Heart left ventricle (tissue), 16 donors: Measurements from ENCODE around the gene CYP39A1. TPM values are rescaled to one million over a fixed set of nuclear protein-coding genes. Genes with fewer than 3 reads are reported as not detected.

Source experiments
- ATAC-seq, 4 donors: fragments of 200-7000 bp; cut with Tn5 transposase; one replicate each; pipeline ENCODE4 v1.9.1; 2020 to 2022; ENCODE audit warnings: moderate library complexity in 4 of 4, mild to moderate bottlenecking in 3 of 4, moderate number of reproducible peaks in 1 of 4
- DNase-seq, 5 donors: peaks; one replicate each; pipeline ENCODE4 v3.0.0-alpha.2; 2020
- H3K27ac ChIP-seq, 12 donors: fragments of 200-600 bp; sonication (generic) in 4 of 12; one replicate each; pipeline versions ENCODE4 v1.5.0 to v1.8.0; 2016 to 2022; ENCODE audit warnings: mild to moderate bottlenecking in 2 of 12
- H3K27me3 ChIP-seq, 9 donors: fragments of 200-600 bp; sonication (generic) in 2 of 9; one replicate each; pipeline versions ENCODE4 v1.5.1 to v1.8.0; 2016 to 2022; ENCODE audit warnings: mild to moderate bottlenecking in 3 of 9
- H3K36me3 ChIP-seq, 9 donors: fragments of 200-600 bp; sonication (generic) in 2 of 9; one replicate each; pipeline versions ENCODE4 v1.5.0 to v1.8.0; 2018 to 2022; ENCODE audit warnings: mild to moderate bottlenecking in 2 of 9
- H3K4me1 ChIP-seq, 12 donors: fragments of 200-600 bp; sonication (generic) in 4 of 12; one replicate each; pipeline versions ENCODE4 v1.5.0 to v1.8.0; 2016 to 2022; ENCODE audit warnings: mild to moderate bottlenecking in 3 of 12
- H3K4me3 ChIP-seq, 12 donors: fragments of 200-600 bp; sonication (generic) in 4 of 12; one replicate each; pipeline versions ENCODE4 v1.5.0 to v1.8.0; 2017 to 2022; ENCODE audit warnings: mild to moderate bottlenecking in 9 of 12, moderate library complexity in 4 of 12
- H3K9me3 ChIP-seq, 12 donors: fragments of 200-600 bp; sonication (generic) in 4 of 12; one replicate each; pipeline versions ENCODE4 v1.5.0 to v1.8.0; 2016 to 2022; ENCODE audit warnings: mild to moderate bottlenecking in 1 of 12
- CTCF ChIP-seq, 12 donors: fragments of 200-600 bp; sonication (generic) in 4 of 12; IDR thresholded peaks; one replicate each; pipeline versions ENCODE4 v1.5.0 to v1.8.0; 2018 to 2022; ENCODE audit warnings: antibody characterized with exemption in 12 of 12, mild to moderate bottlenecking in 5 of 12
- POLR2A ChIP-seq, 2 donors: fragments of 450-650 bp; IDR thresholded peaks; one replicate each; pipeline ENCODE4 v1.6.1; 2017; ENCODE audit warnings: antibody characterized with exemption in 2 of 2, mild to moderate bottlenecking in 2 of 2, moderate library complexity in 2 of 2
- WGBS, 4 donors: extraction: QIAGEN DNeasy Blood & Tissue Kit in 2 of 4; methylation state at CpG; one replicate each; pipeline versions ENCODE4 v1.1.5 to v1.1.7; 2013 to 2018; 5-methylcytosine and 5-hydroxymethylcytosine counted together
- intact Hi-C, 10 donors: fragments of 100-400 bp; cut with DNase I; formaldehyde crosslinking; loops; one replicate each; pipeline versions ENCODE4 v1.11.1 to v1.14.2; 2022
- polyA plus RNA-seq, 2 donors: library from polyadenylated mRNA; stranded (reverse); fragments of 200-250 nt; gene quantifications; one replicate each; pipeline ENCODE4 v1.2.3, GENCODE V29; 2013
- total RNA-seq, 9 donors: library from RNA; depleted of rRNA in 2 of 9; stranded (reverse); fragments of >200 nt in 2 of 9; fragmentation: NEBNext Ultra II Directional in 3 of 9; extraction: Animal tissue kit (Norgen Biotek cat#: 25700) in 3 of 9; gene quantifications; one replicate each; pipeline versions ENCODE4 v1.1.0 to v1.2.4, GENCODE V29; 2016 to 2023
- donor health status: ischemic (EF 13 %, LVEDD 7.1; RV severe dilation, severe dysfunction).
- donor health status: healthy with polysubstance abuse.
- donor health status: DM: no; HTN: yes; CAD: no.
- donor health status: DM: no; HTN: no; CAD: no.
- donor health status: ischemic (EF 25% LVEDD 6.9; RV normal size, moderate dysfunction).
- donor health status: ischemic (EF 25% LVEDD 5.7; RV mildly dilated, moderate dysfunction).
- donor health status: healthy.
- donor health status: DM: yes; HTN: yes; CAD: no.
- donor health status: ischemic (EF 35%, LVEDD 5.7; RV mildly dilated, moderate dysfunction).
- donor health status: nonischemic (EF 11% LVEDD 7.7; RV severe dilation, severe dysfunction).
- donor health status: DM: yes; HTN: yes; CAD: no.
- donor health status: PGD.
- donor health status: ischemic (EF 29% LVEDD 5.4; RV normal size, mild dysfunction).
- donor health status: nonischemic (EF 23%, LVEDD 6.1; RV moderate dilation, normal function).

The CYP39A1 gene
- total and polyA plus RNA-seq, 11 donors = 2.9 to 10.5 (median 5.2) TPM

DNA sequence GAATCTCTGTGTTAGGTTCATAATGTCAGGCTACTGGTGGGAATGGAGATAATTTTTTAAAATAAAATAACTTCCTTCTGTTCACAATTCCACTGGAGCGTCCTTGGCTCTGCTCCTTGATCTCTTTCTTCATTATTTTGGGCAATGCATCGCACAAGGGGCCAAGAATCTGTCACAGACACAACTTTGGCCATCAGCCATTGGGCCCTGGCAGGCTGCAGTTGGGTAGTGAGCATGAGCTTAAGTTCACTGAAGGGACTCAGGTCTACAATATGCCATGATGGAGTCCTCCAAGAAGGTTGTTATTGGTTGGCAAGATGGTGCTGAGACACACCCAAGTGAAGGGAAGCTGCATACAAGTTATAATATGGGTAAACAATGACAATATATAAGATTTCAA lies 40.0 kb downstream of the CYP39A1 start:
- Histone ChIP-seq H3K36me3 (no peaks in the 10 kb centered on the region), H3K27ac (peak overlapping the region in 5 of 12 donors; percentile 10 to 55 (median 28)), H3K4me3 (no peak overlapping the region), H3K9me3 (no peaks in the 10 kb centered on the region), H3K4me1 (peaks cover 0 to 14% (median 2%) of the 10 kb centered on the region in 12 donors), H3K27me3 (no peaks in the 10 kb centered on the region)
- intact Hi-C loops = loop anchor here in 2 of 10 donors (5.0 kb wide), 1 partner anchor 95 kb away; no protein-coding TSS in a partner anchor
- DNase-seq = peak in 4 of 5 donors; percentile 33 to 70 (median 49)
- peak; percentile 61 to 87 (median 76) for ATAC-seq
- 39 to 44% (median 43%) methylated on average over 2 of the region's 2 CpGs for WGBS, 4 donors
- TF ChIP-seq POLR2A (IDR thresholded peaks at IDR 0.05) = no peak
- TF ChIP-seq CTCF (IDR thresholded peaks at IDR 0.05) = no peak

- no peak overlapping the region for H3K4me3 ChIP-seq
- no peaks in the 10 kb centered on the region for H3K9me3 ChIP-seq
- TF ChIP-seq POLR2A (IDR thresholded peaks at IDR 0.05) (no peak), CTCF (IDR thresholded peaks at IDR 0.05) (no peak)
- H3K27me3 ChIP-seq = no peaks in the 10 kb centered on the region
- peak overlapping the region in 6 of 12 donors; percentile 7 to 55 (median 30) for H3K27ac ChIP-seq
- intact Hi-C loops = loop anchor here in 2 of 10 donors (5.0 kb wide), 1 partner anchor 94 kb away; no protein-coding TSS in a partner anchor
- H3K36me3 ChIP-seq = no peaks in the 10 kb centered on the region
- ATAC-seq = peak in 3 of 4 donors; percentile 37 to 82 (median 58)
- peaks cover 0 to 24% (median 8%) of the 10 kb centered on the region in 12 donors for H3K4me1 ChIP-seq
- DNase-seq = no peak
- 39 to 56% (median 43%) methylated on average over 3 of the region's 3 CpGs for WGBS, 4 donors
Observed at GRCh38 chr6:46610862-46611553, 41.6 kb downstream of the CYP39A1 start.

DNA sequence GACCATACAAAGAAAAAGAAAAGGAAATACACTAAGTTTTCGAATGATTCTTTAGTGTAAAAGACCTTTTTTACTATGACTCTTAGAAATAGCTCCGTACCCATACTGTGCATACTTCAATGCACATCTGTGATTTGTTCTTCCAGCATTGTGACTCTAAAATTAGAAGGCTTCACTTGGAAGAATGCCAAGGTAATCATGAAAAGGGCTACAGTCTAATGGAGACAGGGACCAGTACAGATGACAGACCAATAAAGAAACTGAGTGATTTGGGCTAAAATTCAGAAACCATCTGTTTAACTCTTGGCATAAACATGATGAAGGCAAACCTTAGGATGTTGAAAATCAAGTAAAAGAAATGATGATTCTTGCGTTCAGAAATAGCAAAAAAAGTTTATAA lies 46.3 kb downstream of the CYP39A1 start:
- intact Hi-C loops = no loop called here
- DNase-seq (no peak), ATAC-seq (peak; percentile 57 to 75 (median 66))
- H3K4me1 ChIP-seq = peaks cover 0 to 24% (median 9%) of the 10 kb centered on the region in 12 donors
- TF ChIP-seq POLR2A (IDR thresholded peaks at IDR 0.05) (no peak), CTCF (IDR thresholded peaks at IDR 0.05) (no peak)
- no peaks in the 10 kb centered on the region for H3K36me3 ChIP-seq
- WGBS, 4 donors = 29 to 37% (median 33%) methylated on average over 3 of the region's 3 CpGs
- H3K4me3 ChIP-seq = no peak overlapping the region
- no peaks in the 10 kb centered on the region for H3K27me3 ChIP-seq
- no peaks in the 10 kb centered on the region for H3K9me3 ChIP-seq
- no peak overlapping the region for H3K27ac ChIP-seq

DNA sequence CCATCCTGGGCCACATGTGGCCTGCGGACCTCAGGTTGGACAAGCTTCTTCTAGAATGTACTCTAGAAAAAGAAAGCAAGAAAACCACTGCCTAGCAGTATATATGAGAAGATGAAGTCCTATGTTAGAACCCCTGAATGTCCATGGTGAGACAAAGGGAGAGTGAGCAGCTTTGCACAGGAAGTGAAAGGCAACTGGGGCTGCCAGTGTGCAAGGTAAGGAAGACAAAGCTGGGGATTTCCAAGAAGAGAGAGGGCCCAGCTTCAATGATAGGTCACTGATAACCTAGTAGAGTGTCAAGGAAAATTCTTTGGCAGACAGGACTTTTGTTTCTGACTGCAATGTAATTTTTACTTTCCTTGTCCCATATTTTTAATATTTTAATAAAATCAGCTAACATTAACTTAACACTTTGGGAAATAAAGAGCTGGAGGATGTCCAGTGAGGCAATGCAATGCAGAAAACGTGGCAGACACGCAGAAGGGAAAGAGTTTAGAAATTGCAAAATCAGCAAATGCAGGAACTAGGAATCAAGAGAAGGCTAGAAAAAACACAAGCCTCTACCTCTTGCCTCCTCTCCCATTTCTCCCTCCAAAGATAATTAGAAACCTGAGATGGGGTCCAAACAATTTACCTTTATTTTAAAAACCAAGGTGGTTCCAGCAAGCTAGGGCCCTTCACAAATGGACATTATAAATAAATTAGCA lies 47.4 kb downstream of the CYP39A1 start:
- 81 to 86% (median 84%) methylated on average over 3 of the region's 3 CpGs for WGBS, 4 donors
- no peaks in the 10 kb centered on the region for H3K27me3 ChIP-seq
- DNase-seq (no peak), ATAC-seq (no peak)
- intact Hi-C loops = no loop called here
- no peaks in the 10 kb centered on the region for H3K36me3 ChIP-seq
- H3K27ac ChIP-seq = no peak overlapping the region
- TF ChIP-seq POLR2A (IDR thresholded peaks at IDR 0.05) (no peak), CTCF (IDR thresholded peaks at IDR 0.05) (no peak)
- no peaks in the 10 kb centered on the region for H3K9me3 ChIP-seq
- H3K4me3 ChIP-seq = no peak overlapping the region
- peaks cover 0 to 23% (median 9%) of the 10 kb centered on the region in 12 donors for H3K4me1 ChIP-seq
